HG03064 (cell line): ENCODE measurements around the gene VARS2.
"Not testable (repeated sequence)": the region's sequence is repeated elsewhere in the genome, so short reads cannot be mapped to it uniquely, and the experiment has no call there.

ENCODE experiments used
- ATAC-seq: cut with Tn5 transposase; IDR thresholded peaks from one replicate; pipeline ENCODE4 v1.9.1; 2021; ENCODE audit warnings: low read depth; ENCODE audit not compliant: unreplicated experiment

The VARS2 gene

GRCh38 chr6:30926644-30927043 is 12.6 kb downstream of the VARS2 start:
- ATAC-seq = no peak

DNA sequence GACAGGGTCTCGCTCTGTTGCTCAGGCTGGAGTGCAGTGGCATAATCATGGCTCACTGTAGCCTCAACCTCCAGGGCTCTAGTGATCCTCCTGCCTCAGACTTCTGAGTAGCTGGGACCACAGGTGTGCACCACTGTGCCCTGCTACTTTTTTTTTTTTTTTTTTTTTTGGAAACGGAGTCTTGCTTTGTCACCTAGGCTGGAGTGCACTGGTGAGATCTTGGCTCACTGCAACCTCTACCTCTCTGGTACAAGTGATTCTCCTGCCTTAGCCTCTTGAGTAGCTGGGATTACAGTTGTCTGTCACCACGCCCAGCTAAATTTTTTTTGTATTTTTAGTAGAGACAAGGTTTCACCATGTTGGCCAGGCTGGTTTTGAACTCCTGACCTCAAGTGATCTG is 13.0 kb downstream of the VARS2 start:
- ATAC-seq = not testable (repeated sequence)

- no peak for ATAC-seq
These were observed 14.6 kb downstream of the VARS2 start for GRCh38 chr6:30928677-30929076.

GRCh38 chr6:30930506-30930905 is 16.5 kb downstream of the VARS2 start:
- no peak for ATAC-seq

GRCh38 chr6:30931272-30931671 is 17.2 kb downstream of the VARS2 start:
- no peak for ATAC-seq

GRCh38 chr6:30931969-30932645 is 18.1 kb downstream of the VARS2 start, which contains the start of gene SFTA2:
SFTA2 (minus strand) TSS chr6:30932170; CDS start chr6:30932096, 74 bp downstream.
- ATAC-seq = no peak

DNA sequence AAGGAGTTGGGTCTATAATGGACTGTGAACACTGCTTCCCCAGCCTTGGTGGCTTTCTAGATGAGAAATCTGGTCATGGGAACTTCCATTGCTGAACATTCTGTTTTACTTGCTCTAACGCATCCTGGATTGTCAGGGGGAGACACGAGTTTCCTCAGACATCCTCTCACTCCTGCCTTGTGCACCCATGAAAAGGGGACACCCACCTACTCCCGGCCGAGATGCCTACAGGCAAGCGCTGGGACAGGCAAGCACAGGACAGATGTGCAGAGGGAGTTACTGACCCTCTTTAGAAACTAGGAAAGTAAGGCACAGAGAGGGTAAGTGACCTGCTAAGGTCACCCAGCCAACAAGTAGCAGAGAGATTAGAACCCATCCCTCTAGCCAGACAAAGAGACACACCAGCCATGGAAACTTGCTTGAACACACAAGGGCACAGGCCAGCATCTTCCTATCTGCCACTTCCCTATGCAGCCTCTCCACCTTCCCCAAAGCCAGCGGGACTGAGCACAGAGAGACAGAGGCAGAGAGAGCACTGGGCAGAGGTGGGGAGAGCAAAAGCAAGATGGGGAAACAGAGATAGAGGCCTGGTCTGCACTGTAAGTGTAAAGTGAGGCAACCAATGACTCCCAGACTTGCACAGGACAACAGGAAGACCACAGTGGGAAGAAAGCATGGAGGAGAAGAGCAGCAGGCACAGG is 18.8 kb downstream of the VARS2 start:
- no peak for ATAC-seq

DNA sequence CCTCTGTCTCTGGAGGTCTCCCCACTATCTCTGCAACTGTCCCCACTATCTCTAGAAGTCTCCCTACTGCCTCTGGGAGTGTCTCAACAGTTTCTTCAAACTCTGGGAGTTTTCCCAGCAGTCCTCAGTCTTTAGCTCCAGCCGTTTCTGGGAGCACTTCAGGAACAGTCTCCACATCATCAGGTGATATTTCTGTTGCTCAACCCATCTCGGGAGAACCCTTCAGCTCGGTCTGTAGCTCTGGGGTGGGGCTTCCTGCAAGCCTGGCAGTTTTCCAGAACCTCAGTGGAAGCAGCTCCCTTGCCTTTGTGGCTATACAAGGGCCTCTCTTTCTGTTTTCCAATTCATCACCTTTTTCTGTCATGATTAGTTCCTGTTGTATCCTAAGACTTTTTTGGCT is 21.0 kb downstream of the VARS2 start:
- ATAC-seq = no peak

- ATAC-seq = no peak
These were observed 23.2 kb downstream of the VARS2 start for GRCh38 chr6:30937265-30937664.

DNA sequence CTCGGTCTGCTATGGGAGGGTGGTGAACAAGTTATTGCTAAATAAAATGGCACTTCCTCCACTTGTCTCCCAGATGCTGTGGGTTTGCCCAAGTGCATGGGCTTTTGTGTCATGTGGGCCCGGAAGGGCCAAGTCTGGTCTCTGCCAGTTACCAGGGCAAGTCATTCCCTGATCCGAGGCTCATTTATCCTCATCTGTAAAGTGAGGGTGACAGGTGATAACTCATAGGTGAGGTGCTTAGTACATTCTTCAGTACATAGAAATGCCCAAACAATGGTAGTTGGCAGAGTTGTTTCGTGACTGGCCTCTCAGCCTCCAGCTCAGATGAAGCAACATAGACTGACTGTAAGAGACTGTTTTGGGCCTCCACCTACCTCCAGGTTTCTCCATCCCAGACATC is 24.7 kb downstream of the VARS2 start:
- ATAC-seq = no peak

- ATAC-seq = no peak
These were observed 25.4 kb downstream of the VARS2 start for GRCh38 chr6:30939473-30939872.

DNA sequence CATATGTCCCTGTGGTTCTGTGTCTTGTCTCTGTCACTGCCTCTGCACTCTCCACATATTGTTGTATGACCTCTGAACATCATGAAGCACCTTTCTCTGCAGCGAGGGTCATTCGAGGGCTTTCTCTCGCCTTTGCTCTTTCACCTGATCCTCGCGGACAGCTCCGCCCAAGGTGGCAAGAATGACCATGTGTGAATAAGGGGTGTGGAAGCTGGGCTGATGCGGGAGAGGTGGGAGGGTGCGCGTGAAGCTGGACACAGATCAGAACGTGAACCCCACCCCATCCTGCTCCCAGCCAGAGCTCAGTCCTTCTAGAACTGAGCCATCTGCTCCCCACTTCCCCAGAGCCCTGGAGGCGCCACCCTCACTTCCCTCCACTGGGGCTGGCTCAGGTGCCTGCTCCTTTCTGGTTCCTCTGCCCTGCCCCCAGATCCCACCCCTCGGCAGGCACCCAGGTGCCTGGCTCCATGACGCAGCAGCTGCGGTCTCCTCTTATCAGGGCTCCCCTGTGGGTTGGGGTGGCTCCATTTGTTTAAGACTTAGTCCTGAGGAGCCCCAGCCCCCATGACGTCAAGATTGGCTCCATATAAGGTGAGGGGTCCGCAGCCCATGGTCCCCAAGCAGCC is 26.4 kb downstream of the VARS2 start, which contains the start of gene MUCL3:
MUCL3 (plus strand) TSS at position 613 of the 626 bp plus-strand sequence. CDS start 27 bp downstream, outside the sequence.
- ATAC-seq = no peak

GRCh38 chr6:30942338-30943060 is 28.5 kb downstream of the VARS2 start:
- no peak for ATAC-seq

- no peak for ATAC-seq
These were observed 30.0 kb downstream of the VARS2 start for GRCh38 chr6:30944051-30944450.

- ATAC-seq = no peak
These were observed 31.2 kb downstream of the VARS2 start for GRCh38 chr6:30945281-30945680.

DNA sequence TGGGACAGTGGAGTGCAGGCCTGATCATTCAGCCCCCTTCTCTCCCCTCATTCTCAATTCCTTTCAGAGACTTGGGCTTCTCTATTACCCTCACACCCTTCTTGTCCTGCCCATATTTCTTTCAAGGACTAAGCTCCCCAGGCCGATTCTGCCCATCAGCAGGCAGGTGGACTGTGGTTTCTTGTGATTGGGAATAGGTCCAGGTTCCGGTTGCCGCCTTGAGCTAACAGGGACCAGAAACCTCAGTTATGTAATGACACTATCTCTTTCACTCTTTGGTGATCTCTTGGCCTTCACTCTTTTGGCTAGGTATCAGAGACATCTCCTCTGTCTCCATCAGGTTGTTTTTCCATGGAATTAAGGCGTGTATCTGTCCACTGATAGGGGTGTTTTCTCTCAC is 33.2 kb downstream of the VARS2 start:
- ATAC-seq = no peak

DNA sequence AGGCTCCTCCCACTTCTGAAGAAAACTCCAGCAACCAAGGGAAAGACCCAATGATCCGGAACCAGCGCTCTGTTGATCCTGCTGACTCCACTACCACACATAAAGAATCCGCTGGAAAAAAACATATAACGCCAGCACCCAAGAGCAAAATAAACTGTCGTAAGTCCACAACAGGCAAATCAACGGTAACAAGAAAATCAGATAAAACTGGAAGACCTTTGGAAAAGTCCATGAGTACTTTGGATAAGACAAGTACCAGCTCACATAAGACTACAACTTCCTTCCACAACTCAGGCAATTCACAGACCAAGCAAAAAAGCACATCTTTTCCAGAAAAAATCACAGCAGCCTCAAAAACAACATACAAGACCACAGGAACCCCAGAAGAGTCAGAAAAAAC is 34.8 kb downstream of the VARS2 start:
- no peak for ATAC-seq

- ATAC-seq = no peak
These were observed 38.0 kb downstream of the VARS2 start for GRCh38 chr6:30951907-30952469.

GRCh38 chr6:30954631-30955366 is 40.8 kb downstream of the VARS2 start:
- no peak for ATAC-seq
